GM23338 (cell line): ENCODE data around the gene TMEM61. TPM values are rescaled to one million over a fixed set of nuclear protein-coding genes. Genes with fewer than 3 reads are reported as not detected.

Source experiments
- ATAC-seq: fragments of 200-7000 bp; cut with Tn5 transposase; 3 replicates; pipeline ENCODE4 v1.9.1; 2020
- DNase-seq: peaks from one replicate; pipeline ENCODE4 v3.0.0-alpha.2; 2015; ENCODE audit warnings: low spot score
- H2AFZ ChIP-seq: fragments of 200-600 bp; sonication (generic); 2 replicates; pipeline ENCODE4 v1.8.0; 2016; ENCODE audit warnings: antibody characterized with exemption, mild to moderate bottlenecking, moderate library complexity
- H3F3A ChIP-seq: fragments of 200-600 bp; sonication (generic); replicated peaks from 2 replicates; pipeline ENCODE4 v1.8.0; 2017; ENCODE audit warnings: antibody characterized with exemption, mixed run types, low read depth
- H3K27ac ChIP-seq: fragments of 200-600 bp; sonication (generic); 2 replicates; pipeline ENCODE4 v1.6.1; 2016; ENCODE audit warnings: low read depth
- H3K27me3 ChIP-seq: fragments of 200-600 bp; sonication (generic); 2 replicates; pipeline ENCODE4 v1.8.0; 2016; ENCODE audit warnings: mild to moderate bottlenecking, mixed run types, moderate library complexity; ENCODE audit not compliant: insufficient read depth
- H3K36me3 ChIP-seq: fragments of 200-600 bp; sonication (generic); 2 replicates; pipeline ENCODE4 v1.8.0; 2016; ENCODE audit warnings: mild to moderate bottlenecking; ENCODE audit not compliant: insufficient read depth
- H3K4me1 ChIP-seq: fragments of 200-600 bp; sonication (generic); 2 replicates; pipeline ENCODE4 v1.8.0; 2016; ENCODE audit warnings: mild to moderate bottlenecking, moderate library complexity; ENCODE audit not compliant: insufficient read depth
- H3K4me2 ChIP-seq: fragments of 200-600 bp; sonication (generic); 2 replicates; pipeline ENCODE4 v1.7.1; 2017; ENCODE audit warnings: mixed run types
- H3K4me3 ChIP-seq: fragments of 200-600 bp; sonication (generic); 2 replicates; pipeline ENCODE4 v1.6.1; 2016; ENCODE audit warnings: mixed run types
- H3K79me2 ChIP-seq: fragments of 200-600 bp; sonication (generic); replicated peaks from 2 replicates; pipeline ENCODE4 v1.8.0; 2017; ENCODE audit warnings: mild to moderate bottlenecking; ENCODE audit not compliant: insufficient read depth
- H3K9me2 ChIP-seq: fragments of 200-600 bp; sonication (generic); 2 replicates; pipeline ENCODE4 v1.8.0; 2017; ENCODE audit not compliant: insufficient read depth
- H4K20me1 ChIP-seq: fragments of 200-600 bp; sonication (generic); replicated peaks from 2 replicates; pipeline ENCODE4 v1.8.0; 2017; ENCODE audit warnings: mild to moderate bottlenecking; ENCODE audit not compliant: insufficient read depth
- H3K27ac Mint-ChIP-seq: 2 replicates; pipeline ENCODE4 v1.8.0; 2020; ENCODE audit warnings: inconsistent platforms, mild to moderate bottlenecking, moderate library complexity, mixed read lengths
- H3K27me3 Mint-ChIP-seq: 3 replicates; pipeline ENCODE4 v1.8.0; 2022; ENCODE audit warnings: low read depth, mild to moderate bottlenecking, moderate library complexity, mixed read lengths, inconsistent platforms; ENCODE audit not compliant: insufficient read depth, poor library complexity
- H3K36me3 Mint-ChIP-seq: 3 replicates; pipeline ENCODE4 v1.8.0; 2021; ENCODE audit warnings: low read depth, mild to moderate bottlenecking, inconsistent platforms, moderate library complexity, mixed read lengths
- H3K4me1 Mint-ChIP-seq: 3 replicates; pipeline ENCODE4 v1.8.0; 2020; ENCODE audit warnings: mild to moderate bottlenecking, inconsistent platforms, mixed read lengths
- H3K4me3 Mint-ChIP-seq: 3 replicates; pipeline ENCODE4 v1.8.0; 2021; ENCODE audit warnings: moderate library complexity, mild to moderate bottlenecking, inconsistent platforms, mixed read lengths
- H3K9me3 Mint-ChIP-seq: 3 replicates; pipeline ENCODE4 v1.8.0; 2020; ENCODE audit warnings: moderate library complexity, mild to moderate bottlenecking, inconsistent platforms, mixed read lengths
- CREB1 ChIP-seq: fragments of 250-450 bp; sonication (Bioruptor Pico); IDR thresholded peaks from 2 replicates; pipeline ENCODE4 v1.5.0; 2020; ENCODE audit warnings: low read depth, mild to moderate bottlenecking, moderate library complexity
- JUNB ChIP-seq: IDR thresholded peaks from one replicate; pipeline ENCODE4 v1.6.1; 2016; ENCODE audit warnings: antibody characterized with exemption; ENCODE audit not compliant: unreplicated experiment
- NANOG ChIP-seq: IDR thresholded peaks from 2 replicates; pipeline ENCODE4 v1.6.1; 2016; ENCODE audit warnings: antibody characterized with exemption, borderline replicate concordance
- POLR2AphosphoS5 ChIP-seq: IDR thresholded peaks from 2 replicates; pipeline ENCODE4 v1.6.1; 2016; ENCODE audit warnings: antibody characterized with exemption, low read depth
- ZNF114 ChIP-seq: fragments of 250-450 bp; sonication (Bioruptor Pico); IDR thresholded peaks from 2 replicates; pipeline ENCODE4 v1.5.0; 2020; ENCODE audit warnings: mild to moderate bottlenecking, moderate library complexity
- ZNF331 ChIP-seq: fragments of 250-450 bp; sonication (Bioruptor Pico); IDR thresholded peaks from 2 replicates; pipeline ENCODE4 v1.5.0; 2020; ENCODE audit warnings: low read depth, mild to moderate bottlenecking, moderate library complexity
- polyA plus RNA-seq: library from polyadenylated mRNA; unstranded; fragments of >200 nt; fragmentation: Nextera tagmentation; extraction: Ambion mirVana; gene quantifications from 2 replicates; pipeline ENCODE4 v1.2.1, GENCODE V29; 2016
- total RNA-seq: library from RNA; depleted of rRNA; stranded (reverse); fragments of >200 nt; shearing (Covaris generic); gene quantifications from 2 replicates; pipeline ENCODE4 v1.2.3, GENCODE V29; 2014
- TF ChIP-seq, protein P1 (sequence below): IDR thresholded peaks from one replicate; pipeline ENCODE4 v1.6.1; 2018; ENCODE audit warnings: antibody characterized with exemption; ENCODE audit not compliant: unreplicated experiment
- TF ChIP-seq, protein P2 (sequence below), 2 experiments: fragments of 200-600 bp in 1 of 2; sonication (generic) in 1 of 2; conservative IDR thresholded peaks; 2 replicates each; pipeline versions ENCODE4 v1.5.1 to v1.6.1; 2016 to 2017; ENCODE audit warnings: antibody characterized with exemption in 2 of 2, low read depth in 2 of 2, mild to moderate bottlenecking in 2 of 2, moderate library complexity in 1 of 2
- TF ChIP-seq, protein P3 (sequence below): fragments of 250-450 bp; sonication (Bioruptor Pico); IDR thresholded peaks from 2 replicates; pipeline ENCODE4 v1.5.0; 2020; ENCODE audit warnings: mild to moderate bottlenecking, moderate library complexity

Gene TMEM61
- total and polyA plus RNA-seq, 2 experiments from 2014 or later: 2.0 to 3.6 TPM

- TF ChIP-seq, protein P1, sequence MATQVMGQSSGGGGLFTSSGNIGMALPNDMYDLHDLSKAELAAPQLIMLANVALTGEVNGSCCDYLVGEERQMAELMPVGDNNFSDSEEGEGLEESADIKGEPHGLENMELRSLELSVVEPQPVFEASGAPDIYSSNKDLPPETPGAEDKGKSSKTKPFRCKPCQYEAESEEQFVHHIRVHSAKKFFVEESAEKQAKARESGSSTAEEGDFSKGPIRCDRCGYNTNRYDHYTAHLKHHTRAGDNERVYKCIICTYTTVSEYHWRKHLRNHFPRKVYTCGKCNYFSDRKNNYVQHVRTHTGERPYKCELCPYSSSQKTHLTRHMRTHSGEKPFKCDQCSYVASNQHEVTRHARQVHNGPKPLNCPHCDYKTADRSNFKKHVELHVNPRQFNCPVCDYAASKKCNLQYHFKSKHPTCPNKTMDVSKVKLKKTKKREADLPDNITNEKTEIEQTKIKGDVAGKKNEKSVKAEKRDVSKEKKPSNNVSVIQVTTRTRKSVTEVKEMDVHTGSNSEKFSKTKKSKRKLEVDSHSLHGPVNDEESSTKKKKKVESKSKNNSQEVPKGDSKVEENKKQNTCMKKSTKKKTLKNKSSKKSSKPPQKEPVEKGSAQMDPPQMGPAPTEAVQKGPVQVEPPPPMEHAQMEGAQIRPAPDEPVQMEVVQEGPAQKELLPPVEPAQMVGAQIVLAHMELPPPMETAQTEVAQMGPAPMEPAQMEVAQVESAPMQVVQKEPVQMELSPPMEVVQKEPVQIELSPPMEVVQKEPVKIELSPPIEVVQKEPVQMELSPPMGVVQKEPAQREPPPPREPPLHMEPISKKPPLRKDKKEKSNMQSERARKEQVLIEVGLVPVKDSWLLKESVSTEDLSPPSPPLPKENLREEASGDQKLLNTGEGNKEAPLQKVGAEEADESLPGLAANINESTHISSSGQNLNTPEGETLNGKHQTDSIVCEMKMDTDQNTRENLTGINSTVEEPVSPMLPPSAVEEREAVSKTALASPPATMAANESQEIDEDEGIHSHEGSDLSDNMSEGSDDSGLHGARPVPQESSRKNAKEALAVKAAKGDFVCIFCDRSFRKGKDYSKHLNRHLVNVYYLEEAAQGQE: no peak
- no peak for TF ChIP-seq JUNB
- no peak for TF ChIP-seq CREB1 (CRISPR knock-in tag)
- no peak for TF ChIP-seq ZNF114 (CRISPR knock-in tag)
- TF ChIP-seq POLR2AphosphoS5: no peak
- TF ChIP-seq, protein P2, sequence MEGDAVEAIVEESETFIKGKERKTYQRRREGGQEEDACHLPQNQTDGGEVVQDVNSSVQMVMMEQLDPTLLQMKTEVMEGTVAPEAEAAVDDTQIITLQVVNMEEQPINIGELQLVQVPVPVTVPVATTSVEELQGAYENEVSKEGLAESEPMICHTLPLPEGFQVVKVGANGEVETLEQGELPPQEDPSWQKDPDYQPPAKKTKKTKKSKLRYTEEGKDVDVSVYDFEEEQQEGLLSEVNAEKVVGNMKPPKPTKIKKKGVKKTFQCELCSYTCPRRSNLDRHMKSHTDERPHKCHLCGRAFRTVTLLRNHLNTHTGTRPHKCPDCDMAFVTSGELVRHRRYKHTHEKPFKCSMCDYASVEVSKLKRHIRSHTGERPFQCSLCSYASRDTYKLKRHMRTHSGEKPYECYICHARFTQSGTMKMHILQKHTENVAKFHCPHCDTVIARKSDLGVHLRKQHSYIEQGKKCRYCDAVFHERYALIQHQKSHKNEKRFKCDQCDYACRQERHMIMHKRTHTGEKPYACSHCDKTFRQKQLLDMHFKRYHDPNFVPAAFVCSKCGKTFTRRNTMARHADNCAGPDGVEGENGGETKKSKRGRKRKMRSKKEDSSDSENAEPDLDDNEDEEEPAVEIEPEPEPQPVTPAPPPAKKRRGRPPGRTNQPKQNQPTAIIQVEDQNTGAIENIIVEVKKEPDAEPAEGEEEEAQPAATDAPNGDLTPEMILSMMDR (conservative IDR thresholded peaks at IDR 0.05; ENCODE audit: low read depth in 2 of 2): no peak
- no peak for TF ChIP-seq ZNF331 (CRISPR knock-in tag)
These were observed 10.5 kb upstream of the TMEM61 start (continued) for GRCh38 chr1:54969879-54970278.

DNA sequence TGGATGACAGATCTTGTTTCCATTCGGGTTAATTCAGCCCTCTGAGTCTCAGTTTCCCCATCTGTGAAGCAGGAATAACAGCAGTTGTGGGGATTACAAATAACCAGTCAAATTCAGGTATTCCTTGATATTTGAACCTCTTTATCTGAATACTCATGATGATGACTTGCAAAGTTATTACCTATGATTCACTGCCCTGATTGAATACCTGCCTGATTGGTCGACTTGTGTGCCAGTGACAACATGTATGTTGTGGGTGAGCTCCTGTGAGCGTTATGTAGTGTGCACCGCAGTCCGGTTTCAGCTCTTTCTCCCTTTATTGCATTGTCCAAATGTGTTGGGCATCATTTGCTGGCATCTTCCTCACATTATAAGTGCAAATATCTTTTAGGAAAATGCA is 9.5 kb upstream of the TMEM61 start:
- Mint-ChIP-seq H3K27me3 (peaks cover 5% of the 10 kb centered on the region), H3K4me3 (no peak overlapping the region), H3K36me3 (no peaks in the 10 kb centered on the region), H3K27ac (no peak overlapping the region), H3K4me1 (peaks cover 13% of the 10 kb centered on the region), H3K9me3 (no peaks in the 10 kb centered on the region)
- no peak overlapping the region for H3K27ac ChIP-seq
- no peaks in the 10 kb centered on the region for H3K79me2 ChIP-seq
- DNase-seq: no peak
- no peaks in the 10 kb centered on the region for H3F3A ChIP-seq
- H3K4me2 ChIP-seq: no peak overlapping the region
- no peak overlapping the region for H2AFZ ChIP-seq
- TF ChIP-seq, protein P3, sequence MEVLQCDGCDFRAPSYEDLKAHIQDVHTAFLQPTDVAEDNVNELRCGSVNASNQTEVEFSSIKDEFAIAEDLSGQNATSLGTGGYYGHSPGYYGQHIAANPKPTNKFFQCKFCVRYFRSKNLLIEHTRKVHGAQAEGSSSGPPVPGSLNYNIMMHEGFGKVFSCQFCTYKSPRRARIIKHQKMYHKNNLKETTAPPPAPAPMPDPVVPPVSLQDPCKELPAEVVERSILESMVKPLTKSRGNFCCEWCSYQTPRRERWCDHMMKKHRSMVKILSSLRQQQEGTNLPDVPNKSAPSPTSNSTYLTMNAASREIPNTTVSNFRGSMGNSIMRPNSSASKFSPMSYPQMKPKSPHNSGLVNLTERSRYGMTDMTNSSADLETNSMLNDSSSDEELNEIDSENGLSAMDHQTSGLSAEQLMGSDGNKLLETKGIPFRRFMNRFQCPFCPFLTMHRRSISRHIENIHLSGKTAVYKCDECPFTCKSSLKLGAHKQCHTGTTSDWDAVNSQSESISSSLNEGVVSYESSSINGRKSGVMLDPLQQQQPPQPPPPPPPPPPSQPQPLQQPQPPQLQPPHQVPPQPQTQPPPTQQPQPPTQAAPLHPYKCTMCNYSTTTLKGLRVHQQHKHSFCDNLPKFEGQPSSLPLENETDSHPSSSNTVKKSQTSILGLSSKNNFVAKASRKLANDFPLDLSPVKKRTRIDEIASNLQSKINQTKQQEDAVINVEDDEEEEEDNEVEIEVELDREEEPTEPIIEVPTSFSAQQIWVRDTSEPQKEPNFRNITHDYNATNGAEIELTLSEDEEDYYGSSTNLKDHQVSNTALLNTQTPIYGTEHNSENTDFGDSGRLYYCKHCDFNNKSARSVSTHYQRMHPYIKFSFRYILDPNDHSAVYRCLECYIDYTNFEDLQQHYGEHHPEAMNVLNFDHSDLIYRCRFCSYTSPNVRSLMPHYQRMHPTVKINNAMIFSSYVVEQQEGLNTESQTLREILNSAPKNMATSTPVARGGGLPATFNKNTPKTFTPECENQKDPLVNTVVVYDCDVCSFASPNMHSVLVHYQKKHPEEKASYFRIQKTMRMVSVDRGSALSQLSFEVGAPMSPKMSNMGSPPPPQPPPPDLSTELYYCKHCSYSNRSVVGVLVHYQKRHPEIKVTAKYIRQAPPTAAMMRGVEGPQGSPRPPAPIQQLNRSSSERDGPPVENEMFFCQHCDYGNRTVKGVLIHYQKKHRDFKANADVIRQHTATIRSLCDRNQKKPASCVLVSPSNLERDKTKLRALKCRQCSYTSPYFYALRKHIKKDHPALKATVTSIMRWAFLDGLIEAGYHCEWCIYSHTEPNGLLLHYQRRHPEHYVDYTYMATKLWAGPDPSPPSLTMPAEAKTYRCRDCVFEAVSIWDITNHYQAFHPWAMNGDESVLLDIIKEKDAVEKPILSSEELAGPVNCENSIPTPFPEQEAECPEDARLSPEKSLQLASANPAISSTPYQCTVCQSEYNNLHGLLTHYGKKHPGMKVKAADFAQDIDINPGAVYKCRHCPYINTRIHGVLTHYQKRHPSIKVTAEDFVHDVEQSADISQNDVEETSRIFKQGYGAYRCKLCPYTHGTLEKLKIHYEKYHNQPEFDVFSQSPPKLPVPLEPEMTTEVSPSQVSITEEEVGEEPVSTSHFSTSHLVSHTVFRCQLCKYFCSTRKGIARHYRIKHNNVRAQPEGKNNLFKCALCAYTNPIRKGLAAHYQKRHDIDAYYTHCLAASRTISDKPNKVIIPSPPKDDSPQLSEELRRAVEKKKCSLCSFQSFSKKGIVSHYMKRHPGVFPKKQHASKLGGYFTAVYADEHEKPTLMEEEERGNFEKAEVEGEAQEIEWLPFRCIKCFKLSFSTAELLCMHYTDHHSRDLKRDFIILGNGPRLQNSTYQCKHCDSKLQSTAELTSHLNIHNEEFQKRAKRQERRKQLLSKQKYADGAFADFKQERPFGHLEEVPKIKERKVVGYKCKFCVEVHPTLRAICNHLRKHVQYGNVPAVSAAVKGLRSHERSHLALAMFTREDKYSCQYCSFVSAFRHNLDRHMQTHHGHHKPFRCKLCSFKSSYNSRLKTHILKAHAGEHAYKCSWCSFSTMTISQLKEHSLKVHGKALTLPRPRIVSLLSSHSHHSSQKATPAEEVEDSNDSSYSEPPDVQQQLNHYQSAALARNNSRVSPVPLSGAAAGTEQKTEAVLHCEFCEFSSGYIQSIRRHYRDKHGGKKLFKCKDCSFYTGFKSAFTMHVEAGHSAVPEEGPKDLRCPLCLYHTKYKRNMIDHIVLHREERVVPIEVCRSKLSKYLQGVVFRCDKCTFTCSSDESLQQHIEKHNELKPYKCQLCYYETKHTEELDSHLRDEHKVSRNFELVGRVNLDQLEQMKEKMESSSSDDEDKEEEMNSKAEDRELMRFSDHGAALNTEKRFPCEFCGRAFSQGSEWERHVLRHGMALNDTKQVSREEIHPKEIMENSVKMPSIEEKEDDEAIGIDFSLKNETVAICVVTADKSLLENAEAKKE (CRISPR knock-in tag): no peak
- TF ChIP-seq NANOG: no peak
- H3K9me2 ChIP-seq: peaks cover 9% of the 10 kb centered on the region; the same call in 1 of the 2 replicates
- no peaks in the 10 kb centered on the region for H3K36me3 ChIP-seq
- H3K27me3 ChIP-seq: no peaks in the 10 kb centered on the region
- H3K4me1 ChIP-seq: peaks cover 8% of the 10 kb centered on the region; the same call in 1 of the 2 replicates
- H3K4me3 ChIP-seq: no peak overlapping the region
- H4K20me1 ChIP-seq: no peaks in the 10 kb centered on the region
- no peak for ATAC-seq
